ENCODE results near the gene NCAPD2.
A peak's percentile ranks its signal among the peaks of the same experiment; 100 is the strongest.

Gene NCAPD2

DNA sequence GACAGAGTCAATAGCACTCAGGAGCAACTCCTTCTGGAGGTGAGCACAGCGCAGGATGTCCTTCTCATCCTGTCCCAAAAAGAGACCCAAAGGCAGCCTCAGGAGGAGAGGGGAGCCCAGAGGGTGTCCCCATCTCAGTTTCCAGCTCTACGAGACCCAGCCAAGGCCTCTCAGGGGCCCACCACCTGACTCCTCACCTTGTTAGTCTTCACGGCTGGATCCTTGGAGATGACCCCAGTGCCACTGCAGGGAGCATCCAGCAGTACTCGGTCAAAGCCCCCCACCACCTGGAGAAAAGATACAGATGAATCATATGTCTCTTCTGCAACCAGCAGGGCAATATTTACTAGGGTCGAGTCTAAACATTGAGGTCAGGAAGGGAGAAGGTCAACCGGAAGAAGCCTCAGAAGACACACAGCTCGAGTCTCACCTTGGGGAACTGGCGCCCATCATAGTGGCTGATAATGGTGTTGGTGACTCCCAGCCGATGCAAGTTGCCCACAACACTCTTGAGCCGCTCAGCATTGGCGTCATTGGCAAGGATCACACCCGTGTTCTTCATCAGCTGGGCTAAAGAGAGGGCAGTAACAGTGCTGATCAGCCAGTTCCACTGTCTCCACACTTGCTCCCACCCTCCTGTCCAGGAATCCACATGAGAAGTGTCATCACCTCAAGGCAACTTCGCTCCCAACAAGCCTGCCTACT lies 66.8 kb downstream of the NCAPD2 start:
- no peak overlapping the region for H3K4me3 ChIP-seq (replicated peaks in 1 of 2; ENCODE audit: low read depth in 2 of 2, low read length in 2 of 2)
- no peak for DNase-seq (ENCODE audit: low read depth in 2 of 2)
- TF ChIP-seq, protein P1, sequence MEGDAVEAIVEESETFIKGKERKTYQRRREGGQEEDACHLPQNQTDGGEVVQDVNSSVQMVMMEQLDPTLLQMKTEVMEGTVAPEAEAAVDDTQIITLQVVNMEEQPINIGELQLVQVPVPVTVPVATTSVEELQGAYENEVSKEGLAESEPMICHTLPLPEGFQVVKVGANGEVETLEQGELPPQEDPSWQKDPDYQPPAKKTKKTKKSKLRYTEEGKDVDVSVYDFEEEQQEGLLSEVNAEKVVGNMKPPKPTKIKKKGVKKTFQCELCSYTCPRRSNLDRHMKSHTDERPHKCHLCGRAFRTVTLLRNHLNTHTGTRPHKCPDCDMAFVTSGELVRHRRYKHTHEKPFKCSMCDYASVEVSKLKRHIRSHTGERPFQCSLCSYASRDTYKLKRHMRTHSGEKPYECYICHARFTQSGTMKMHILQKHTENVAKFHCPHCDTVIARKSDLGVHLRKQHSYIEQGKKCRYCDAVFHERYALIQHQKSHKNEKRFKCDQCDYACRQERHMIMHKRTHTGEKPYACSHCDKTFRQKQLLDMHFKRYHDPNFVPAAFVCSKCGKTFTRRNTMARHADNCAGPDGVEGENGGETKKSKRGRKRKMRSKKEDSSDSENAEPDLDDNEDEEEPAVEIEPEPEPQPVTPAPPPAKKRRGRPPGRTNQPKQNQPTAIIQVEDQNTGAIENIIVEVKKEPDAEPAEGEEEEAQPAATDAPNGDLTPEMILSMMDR (IDR thresholded peaks at IDR 0.05; ENCODE audit: low read depth, low read length): no peak

DNA sequence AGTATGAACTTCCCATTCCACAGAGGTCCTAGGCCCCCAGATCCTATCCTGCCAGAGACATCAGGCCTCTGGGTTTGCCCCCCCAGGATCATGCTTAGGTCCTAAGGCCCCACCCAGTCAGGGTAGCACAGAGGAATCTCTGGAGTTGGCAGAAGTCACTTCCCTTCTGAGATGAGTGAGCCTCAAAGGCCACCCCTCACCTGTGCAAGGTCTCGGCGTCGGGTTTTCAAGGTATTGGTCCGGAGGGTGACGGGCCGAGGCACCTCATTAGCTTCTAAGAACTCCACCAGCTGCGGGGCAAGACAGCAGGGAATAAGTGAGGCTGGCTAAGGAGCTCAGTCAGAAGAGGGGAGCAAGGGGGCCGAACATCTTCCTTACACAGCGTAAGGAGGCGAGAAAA lies 69.0 kb downstream of the NCAPD2 start:
- H3K4me3 ChIP-seq (replicated peaks in 1 of 2; ENCODE audit: low read depth in 2 of 2, low read length in 2 of 2): no peak overlapping the region
- no peak for DNase-seq (ENCODE audit: low read depth in 2 of 2)
- TF ChIP-seq, protein P1 (IDR thresholded peaks at IDR 0.05; ENCODE audit: low read depth, low read length): no peak

DNA sequence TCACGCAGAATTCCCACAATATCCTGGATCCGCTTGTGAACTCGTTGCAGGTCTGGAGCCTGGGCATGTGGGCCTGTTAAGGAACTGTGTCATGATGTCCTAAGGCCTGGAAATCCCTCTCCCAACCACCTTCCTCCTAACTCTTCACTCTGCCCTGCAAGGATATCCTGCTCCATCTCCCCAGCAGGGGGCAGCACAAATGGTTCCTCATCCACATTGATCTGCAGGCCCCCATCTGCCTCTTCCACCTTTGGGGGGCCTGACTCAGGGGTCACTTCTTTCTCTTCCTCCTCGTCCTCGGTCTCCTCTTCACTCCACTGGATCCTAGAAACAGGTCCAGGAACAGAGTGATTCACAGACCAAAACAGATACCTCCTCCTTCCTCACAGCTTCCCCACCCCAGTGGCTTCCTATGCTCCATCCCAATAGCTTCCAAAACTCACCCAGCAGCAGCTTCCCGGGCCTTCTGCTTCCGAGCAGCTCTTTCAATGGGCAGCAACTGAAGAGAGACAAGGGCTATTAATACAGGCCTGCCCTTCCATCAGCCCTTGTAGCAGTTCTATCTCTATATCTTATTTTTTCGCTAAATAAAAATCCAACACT lies 69.6 kb downstream of the NCAPD2 start:
- peak; percentile 55 to 64 for DNase-seq (ENCODE audit: low read depth in 2 of 2)
- TF ChIP-seq, protein P1 (IDR thresholded peaks at IDR 0.05; ENCODE audit: low read depth, low read length): peak; percentile 78
- no peak overlapping the region for H3K4me3 ChIP-seq (replicated peaks in 1 of 2; ENCODE audit: low read depth in 2 of 2, low read length in 2 of 2)

DNA sequence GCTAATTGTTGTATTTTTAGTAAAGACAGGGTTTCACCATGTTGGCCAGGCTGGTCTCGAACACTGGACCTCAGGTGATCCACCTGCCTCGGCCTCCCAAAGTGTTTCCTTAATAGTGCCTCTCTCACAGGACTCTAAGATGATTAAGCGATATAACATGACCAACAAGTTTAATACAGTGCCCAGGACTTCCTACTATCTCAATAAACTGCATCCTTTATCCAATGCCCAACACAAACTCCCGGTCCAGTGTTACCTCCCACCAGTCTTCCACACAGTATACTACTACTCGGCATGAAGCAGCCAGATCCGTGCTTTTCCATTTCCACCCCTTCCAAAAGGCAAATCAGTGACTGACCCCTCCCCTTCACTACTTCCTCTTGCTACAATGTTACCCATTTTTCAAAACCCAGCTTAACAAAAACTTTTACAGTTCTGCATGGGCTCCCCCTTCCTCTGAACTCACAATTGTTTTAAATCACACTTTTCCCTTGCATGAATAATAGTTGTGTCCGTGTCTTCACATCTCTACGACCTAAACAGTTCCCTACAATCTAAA lies 73.3 kb downstream of the NCAPD2 start:
- H3K4me3 ChIP-seq (replicated peaks in 1 of 2; ENCODE audit: low read depth in 2 of 2, low read length in 2 of 2): peak overlapping the region; percentile 77 to 89
- TF ChIP-seq, protein P1 (IDR thresholded peaks at IDR 0.05; ENCODE audit: low read depth, low read length): no peak
- no peak for DNase-seq (ENCODE audit: low read depth in 2 of 2)

DNA sequence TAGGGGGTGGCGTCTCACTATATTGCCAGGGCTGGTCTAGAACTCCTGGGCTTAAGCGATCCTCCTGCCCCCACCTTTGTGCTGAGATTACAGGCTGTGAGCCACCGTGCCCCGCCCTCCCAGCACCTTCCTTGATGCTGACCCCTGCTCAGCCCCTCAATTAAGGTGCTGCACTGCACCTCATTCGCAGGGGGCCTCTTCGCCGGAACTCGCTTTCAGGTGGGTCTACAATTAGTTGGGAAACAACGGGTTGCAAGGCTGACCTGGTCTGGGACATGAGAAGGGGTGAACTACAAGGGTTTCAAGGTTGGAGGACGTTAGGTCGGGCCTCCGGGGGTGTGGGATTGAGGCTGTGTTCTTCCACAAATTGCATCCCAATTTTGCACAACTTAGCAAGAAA lies 75.4 kb downstream of the NCAPD2 start:
- TF ChIP-seq, protein P1 (IDR thresholded peaks at IDR 0.05; ENCODE audit: low read depth, low read length): no peak
- no peak overlapping the region for H3K4me3 ChIP-seq (replicated peaks in 1 of 2; ENCODE audit: low read depth in 2 of 2, low read length in 2 of 2)
- no peak for DNase-seq (ENCODE audit: low read depth in 2 of 2)

DNA sequence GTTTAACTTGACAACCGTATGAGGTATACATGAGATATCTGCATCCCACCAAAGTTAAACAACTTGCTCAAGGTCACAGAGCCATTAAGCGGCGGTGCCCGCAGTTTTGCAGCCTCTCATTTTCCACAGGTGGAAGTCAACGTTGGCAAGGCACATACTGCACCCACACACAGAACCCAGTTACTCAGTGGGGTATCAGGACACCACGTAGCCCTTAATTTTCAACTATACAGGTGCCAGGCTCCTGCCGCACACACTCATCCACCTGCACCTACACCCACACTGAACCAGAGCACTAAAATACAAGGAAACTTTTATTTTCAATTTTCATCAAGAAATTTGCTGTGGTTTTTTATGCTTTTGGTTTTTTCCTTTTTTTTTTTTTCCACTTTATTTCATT lies 75.9 kb downstream of the NCAPD2 start:
- no peak for DNase-seq (ENCODE audit: low read depth in 2 of 2)
- TF ChIP-seq, protein P1 (IDR thresholded peaks at IDR 0.05; ENCODE audit: low read depth, low read length): no peak
- H3K4me3 ChIP-seq (replicated peaks in 1 of 2; ENCODE audit: low read depth in 2 of 2, low read length in 2 of 2): no peak overlapping the region
